GM13976 (cell line): ENCODE measurements around the gene OXCT1.
"Not testable (repeated sequence)": the region's sequence is repeated elsewhere in the genome, so short reads cannot be mapped to it uniquely, and the experiment has no call there.

ENCODE experiments used
- DNase-seq: peaks from one replicate; pipeline ENCODE4 v3.0.0; 2012; ENCODE audit warnings: low spot score
- in situ Hi-C: fragments of 300-500 bp; cut with MboI; formaldehyde crosslinking; loops from one replicate; pipeline ENCODE4 v1.12.0; 2022; ENCODE audit warnings: low sequenced_read_pairs, mixed read lengths, inconsistent platforms; ENCODE audit not compliant: unreplicated experiment
- TF ChIP-seq, protein P1 (sequence below): IDR thresholded peaks from 2 replicates; pipeline ENCODE4 v1.5.1; 2012; ENCODE audit warnings: borderline replicate concordance, mild to moderate bottlenecking; ENCODE audit not compliant: insufficient read depth; ENCODE audit errors: extremely low read depth, missing control alignments, control extremely low read depth

Gene OXCT1

DNA sequence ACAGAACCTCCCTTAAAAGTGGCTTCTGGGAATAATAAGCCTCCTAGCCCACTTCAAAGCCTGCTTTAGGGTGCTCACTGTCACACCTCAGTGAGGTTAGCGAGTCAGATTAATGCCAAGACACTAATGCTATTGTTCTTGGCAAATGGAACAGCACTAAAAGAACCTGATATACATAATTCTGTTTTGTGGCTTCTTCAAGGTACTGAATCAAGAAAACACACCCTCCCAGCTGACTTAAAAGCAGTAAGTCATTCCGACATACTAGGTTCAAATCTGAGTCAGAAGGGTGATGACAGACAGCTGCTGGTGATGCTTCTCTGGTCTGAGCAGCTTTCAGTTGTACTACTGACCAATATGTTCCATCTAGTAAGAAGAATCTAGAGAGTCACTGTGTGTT is 121.6 kb downstream of the OXCT1 start:
- in situ Hi-C loops: no loop called here
- TF ChIP-seq, protein P1, sequence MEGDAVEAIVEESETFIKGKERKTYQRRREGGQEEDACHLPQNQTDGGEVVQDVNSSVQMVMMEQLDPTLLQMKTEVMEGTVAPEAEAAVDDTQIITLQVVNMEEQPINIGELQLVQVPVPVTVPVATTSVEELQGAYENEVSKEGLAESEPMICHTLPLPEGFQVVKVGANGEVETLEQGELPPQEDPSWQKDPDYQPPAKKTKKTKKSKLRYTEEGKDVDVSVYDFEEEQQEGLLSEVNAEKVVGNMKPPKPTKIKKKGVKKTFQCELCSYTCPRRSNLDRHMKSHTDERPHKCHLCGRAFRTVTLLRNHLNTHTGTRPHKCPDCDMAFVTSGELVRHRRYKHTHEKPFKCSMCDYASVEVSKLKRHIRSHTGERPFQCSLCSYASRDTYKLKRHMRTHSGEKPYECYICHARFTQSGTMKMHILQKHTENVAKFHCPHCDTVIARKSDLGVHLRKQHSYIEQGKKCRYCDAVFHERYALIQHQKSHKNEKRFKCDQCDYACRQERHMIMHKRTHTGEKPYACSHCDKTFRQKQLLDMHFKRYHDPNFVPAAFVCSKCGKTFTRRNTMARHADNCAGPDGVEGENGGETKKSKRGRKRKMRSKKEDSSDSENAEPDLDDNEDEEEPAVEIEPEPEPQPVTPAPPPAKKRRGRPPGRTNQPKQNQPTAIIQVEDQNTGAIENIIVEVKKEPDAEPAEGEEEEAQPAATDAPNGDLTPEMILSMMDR: no peak
- DNase-seq: no peak

DNA sequence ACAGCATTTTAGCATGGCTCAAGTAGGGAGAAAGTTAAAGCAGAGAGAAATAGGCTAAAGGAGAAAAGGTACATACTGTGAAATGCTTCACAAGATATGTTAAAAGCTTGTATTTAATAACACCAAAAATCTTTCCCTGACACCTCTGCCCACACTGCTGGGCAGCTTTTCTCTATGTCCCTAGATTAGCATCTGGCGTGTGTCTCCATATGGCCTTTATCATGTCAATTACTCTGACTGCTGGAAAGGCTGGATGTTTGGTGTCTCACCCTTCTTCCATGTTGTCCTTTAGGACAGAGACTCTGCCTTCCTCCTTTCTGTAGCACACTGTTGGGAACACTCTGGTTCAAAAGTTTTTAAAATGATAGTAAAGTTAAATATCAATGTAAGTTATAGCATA is 122.5 kb downstream of the OXCT1 start:
- in situ Hi-C loops: no loop called here
- TF ChIP-seq, protein P1: no peak
- no peak for DNase-seq

DNA sequence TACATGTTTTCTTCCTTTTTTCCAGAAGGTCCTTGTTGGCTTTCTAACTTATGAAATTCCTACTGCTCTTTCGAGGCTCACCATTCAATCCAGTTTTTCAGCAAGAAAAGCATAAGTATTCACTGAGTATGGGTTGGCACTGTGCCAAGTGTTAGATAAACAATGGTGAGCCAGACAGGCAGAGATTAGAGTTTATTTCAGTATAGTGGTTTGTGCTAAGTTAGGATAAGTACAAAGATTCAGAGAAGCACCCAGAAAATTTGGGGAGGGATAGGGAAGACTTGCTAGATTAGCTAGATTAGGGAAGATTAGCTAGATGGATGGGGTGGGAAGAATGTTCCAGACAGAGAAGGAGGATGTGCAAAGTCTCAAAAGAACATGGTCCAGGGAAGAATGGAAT is 122.9 kb downstream of the OXCT1 start:
- TF ChIP-seq, protein P1: no peak
- in situ Hi-C loops: no loop called here
- no peak for DNase-seq

DNA sequence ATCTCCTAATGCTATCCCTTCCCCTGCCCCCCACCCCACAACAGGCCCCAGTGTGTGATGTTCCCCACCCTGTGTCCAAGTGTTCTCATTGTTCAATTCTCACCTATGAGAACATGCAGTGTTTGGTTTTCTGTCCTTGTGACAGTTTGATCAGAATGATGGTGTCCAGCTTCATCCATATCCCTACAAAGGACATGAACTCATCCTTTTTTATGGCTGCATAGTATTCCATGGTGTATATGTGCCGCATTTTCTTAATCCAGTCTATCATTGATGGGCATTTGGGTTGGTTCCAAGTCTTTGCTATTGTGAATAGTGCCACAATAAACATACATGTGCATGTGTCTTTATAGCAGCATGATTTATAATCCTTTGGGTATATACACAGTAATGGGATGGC is 127.6 kb downstream of the OXCT1 start:
- DNase-seq, in situ Hi-C loops: not testable (repeated sequence)

DNA sequence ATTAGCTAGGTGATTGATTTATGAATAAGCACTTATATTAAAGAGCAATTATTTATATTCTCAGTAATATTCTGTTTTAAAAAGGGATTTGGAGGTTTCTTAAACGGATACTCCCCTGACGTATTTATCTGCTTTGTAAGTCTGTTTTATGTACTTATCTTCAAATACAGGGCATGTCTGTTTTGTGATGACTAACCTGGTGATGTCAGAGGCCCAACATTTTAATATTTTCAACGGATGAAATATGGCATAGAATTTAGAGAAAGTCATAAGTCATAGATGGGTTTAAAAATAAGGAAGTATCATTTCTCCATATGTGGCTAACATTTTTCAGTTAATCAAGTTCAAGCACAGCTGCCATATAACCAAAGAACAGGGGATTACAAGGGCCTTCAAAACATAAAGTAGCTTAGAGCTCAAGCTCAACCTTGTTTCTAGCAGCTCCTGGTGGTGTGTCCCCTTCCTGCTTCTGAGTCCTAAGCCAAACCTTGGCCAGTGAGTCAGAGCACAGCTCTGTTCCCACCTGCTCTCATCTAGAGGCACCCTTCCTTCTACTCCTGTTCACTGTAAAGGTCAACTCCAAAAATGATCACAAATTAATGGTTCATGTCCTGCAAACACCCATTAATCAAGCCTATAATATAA is 131.4 kb downstream of the OXCT1 start:
- in situ Hi-C loops: no loop called here
- no peak for DNase-seq
- TF ChIP-seq, protein P1: no peak

DNA sequence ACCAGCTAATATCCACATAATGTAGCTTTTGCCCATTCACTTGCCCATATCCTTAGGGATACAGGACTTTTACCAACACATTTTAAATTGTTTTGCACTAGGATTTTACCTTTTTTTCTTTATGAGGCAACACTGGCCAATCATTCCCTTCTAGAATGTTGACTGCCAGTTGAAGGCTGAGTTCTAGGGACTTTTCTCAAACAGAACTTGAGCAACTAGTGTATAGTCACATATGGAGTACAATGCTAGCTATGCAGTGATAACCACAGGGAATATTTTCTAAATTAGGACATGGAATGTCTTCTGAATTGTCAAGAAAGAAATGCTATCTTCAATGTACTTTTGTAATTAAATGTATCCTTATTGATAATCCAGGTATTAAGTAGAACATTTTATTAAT is 133.6 kb downstream of the OXCT1 start:
- TF ChIP-seq, protein P1: no peak
- DNase-seq: no peak
- in situ Hi-C loops: no loop called here

DNA sequence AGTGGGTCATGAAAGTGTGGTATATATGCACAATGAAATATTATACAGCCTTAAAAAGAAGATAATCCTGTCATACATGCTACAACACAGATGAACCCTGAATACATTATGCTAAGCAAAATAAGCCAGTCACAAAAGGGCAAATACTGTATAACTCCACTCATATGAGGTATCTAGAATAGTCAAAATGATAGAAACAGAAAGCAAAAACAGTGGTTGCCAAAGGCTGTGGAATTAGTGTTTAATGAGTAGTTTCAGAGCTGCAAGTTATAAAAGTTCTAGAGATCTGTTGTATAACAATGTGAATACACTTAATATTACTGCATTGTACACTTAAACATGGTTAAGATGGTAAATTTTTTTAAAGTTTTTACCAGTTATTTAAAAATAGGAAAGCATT is 135.0 kb downstream of the OXCT1 start:
- in situ Hi-C loops: no loop called here
- DNase-seq: no peak
- TF ChIP-seq, protein P1: no peak

DNA sequence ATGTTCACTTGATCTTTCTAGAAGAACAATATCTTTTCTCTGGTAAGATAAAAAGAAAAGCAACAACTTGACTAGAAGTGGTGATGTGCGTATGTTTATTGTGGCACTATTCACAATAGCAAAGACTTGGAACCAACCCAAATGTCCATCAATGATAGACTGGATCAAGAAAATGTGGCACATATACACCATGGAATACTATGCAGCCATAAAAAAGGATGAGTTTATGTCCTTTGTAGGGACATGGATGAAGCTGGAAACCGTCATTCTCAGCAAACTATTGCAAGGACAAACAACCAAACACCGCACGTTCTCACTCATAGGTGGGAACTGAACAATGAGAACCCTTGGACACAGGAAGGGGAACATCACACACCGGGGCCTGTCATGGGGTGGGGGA is 140.8 kb downstream of the OXCT1 start:
- in situ Hi-C loops, DNase-seq: not testable (repeated sequence)
